ENCODE data around the gene RPP25. TPM values are rescaled to one million over a fixed set of nuclear protein-coding genes. Genes with fewer than 3 reads are reported as not detected.

RPP25 gene
- total and polyA plus RNA-seq, 12 donors = 0.83 to 4.6 (median 1.7) TPM

DNA sequence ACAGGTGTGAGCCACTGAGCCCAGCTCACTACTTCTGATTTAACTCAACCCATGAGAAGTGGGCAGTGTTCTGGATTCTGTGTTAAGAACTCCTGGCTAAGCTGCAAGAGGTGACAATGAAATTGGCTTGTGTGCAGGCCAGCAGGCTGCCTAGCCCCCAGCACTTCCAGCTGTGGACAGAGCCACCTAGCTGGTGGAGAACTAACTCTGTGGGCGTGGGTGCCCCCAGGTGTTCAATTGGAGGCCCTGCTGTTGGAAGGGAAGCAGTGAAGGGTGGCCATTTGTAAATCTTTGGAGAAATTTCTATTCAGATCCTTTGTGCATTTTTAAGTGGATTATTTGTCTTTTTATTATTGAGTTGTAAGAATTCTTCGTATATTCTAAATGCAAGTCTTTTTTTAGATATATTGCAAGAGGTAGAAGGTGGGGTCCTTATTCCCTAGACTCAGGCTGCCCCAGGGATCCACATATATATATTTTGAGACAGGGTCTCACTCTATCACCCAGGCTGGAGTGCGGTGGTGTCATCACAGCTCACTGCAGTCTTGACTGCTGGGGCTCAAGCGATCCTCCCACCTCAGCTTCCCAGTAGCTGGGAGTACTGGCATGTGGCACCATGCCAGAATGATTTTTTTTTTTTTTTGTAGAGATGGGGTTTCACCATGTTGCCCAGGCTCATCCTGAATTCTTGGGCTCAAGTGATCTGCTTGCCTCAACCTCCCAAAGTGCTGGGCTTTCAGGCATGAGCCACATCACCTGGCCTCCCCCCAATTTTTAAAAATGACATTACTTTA is 31.6 kb upstream of the RPP25 start:
- DNase-seq (no peak), ATAC-seq (peak in 5 of 8 donors; percentile 39 to 70 (median 53))
- no peak overlapping the region for H3K4me3 ChIP-seq
- 26 to 41% methylated on average over 4 of the region's 4 CpGs for WGBS, 2 donors
- no peaks in the 10 kb centered on the region for H3K36me3 ChIP-seq
- TF ChIP-seq, protein P1, sequence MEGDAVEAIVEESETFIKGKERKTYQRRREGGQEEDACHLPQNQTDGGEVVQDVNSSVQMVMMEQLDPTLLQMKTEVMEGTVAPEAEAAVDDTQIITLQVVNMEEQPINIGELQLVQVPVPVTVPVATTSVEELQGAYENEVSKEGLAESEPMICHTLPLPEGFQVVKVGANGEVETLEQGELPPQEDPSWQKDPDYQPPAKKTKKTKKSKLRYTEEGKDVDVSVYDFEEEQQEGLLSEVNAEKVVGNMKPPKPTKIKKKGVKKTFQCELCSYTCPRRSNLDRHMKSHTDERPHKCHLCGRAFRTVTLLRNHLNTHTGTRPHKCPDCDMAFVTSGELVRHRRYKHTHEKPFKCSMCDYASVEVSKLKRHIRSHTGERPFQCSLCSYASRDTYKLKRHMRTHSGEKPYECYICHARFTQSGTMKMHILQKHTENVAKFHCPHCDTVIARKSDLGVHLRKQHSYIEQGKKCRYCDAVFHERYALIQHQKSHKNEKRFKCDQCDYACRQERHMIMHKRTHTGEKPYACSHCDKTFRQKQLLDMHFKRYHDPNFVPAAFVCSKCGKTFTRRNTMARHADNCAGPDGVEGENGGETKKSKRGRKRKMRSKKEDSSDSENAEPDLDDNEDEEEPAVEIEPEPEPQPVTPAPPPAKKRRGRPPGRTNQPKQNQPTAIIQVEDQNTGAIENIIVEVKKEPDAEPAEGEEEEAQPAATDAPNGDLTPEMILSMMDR (IDR thresholded peaks at IDR 0.05) = peak in 7 of 9 donors; percentile 29 to 50 (median 37)
- H3K27ac ChIP-seq = no peak overlapping the region
- intact Hi-C loops (cut with DNase I) = no loop called here
- H3K9me3 ChIP-seq = no peaks in the 10 kb centered on the region
- no peaks in the 10 kb centered on the region for H3K4me1 ChIP-seq
- H3K27me3 ChIP-seq = peaks cover 0 to 34% (median 13%) of the 10 kb centered on the region in 7 donors

- H3K27me3 ChIP-seq = peaks cover 0 to 38% (median 13%) of the 10 kb centered on the region in 7 donors
- no peak for ATAC-seq
- H3K4me3 ChIP-seq = no peak overlapping the region
- WGBS, 2 donors = 40 to 42% methylated on average over 4 of the region's 4 CpGs
- no peak overlapping the region for H3K27ac ChIP-seq
- TF ChIP-seq, protein P1 (IDR thresholded peaks at IDR 0.05) = no peak
- no peak for DNase-seq
- intact Hi-C loops (cut with DNase I) = no loop called here
- no peaks in the 10 kb centered on the region for H3K9me3 ChIP-seq
- no peaks in the 10 kb centered on the region for H3K4me1 ChIP-seq
- H3K36me3 ChIP-seq = no peaks in the 10 kb centered on the region
These were observed 27.2 kb upstream of the RPP25 start for GRCh38 chr15:74983725-74984231.

- TF ChIP-seq, protein P1 (IDR thresholded peaks at IDR 0.05) = no peak
- Histone ChIP-seq H3K36me3 (no peaks in the 10 kb centered on the region), H3K9me3 (no peaks in the 10 kb centered on the region), H3K4me1 (no peaks in the 10 kb centered on the region), H3K27me3 (peaks cover 0 to 38% (median 13%) of the 10 kb centered on the region in 7 donors), H3K4me3 (no peak overlapping the region), H3K27ac (no peak overlapping the region)
- intact Hi-C loops (cut with DNase I) = no loop called here
- WGBS, 2 donors = 57 to 83% methylated on average over 5 of the region's 5 CpGs
- no peak for DNase-seq
- ATAC-seq = no peak
These were observed 25.6 kb upstream of the RPP25 start for GRCh38 chr15:74982183-74982582.

DNA sequence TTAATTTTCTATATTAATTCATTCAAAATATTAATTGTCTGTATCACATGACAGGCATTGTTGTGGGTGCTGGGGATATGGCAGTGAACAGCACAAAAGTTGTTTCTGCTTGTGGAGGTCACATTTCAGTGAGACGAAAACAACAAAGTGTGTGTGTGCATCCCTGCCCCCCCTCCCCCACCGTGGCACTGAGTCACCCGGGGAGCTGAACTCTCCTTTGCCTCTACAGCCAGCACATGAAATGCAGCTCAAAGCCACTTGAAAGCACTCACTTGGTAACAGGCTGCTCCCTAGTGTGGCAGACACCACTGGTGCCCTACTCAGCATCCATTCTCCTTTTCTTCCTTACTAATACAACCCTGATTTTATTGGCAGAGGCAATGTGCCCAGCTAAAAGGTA is 21.9 kb upstream of the RPP25 start:
- TF ChIP-seq, protein P1 (IDR thresholded peaks at IDR 0.05) = no peak
- 16 to 20% methylated on average over 3 of the region's 3 CpGs for WGBS, 2 donors
- Histone ChIP-seq H3K36me3 (no peaks in the 10 kb centered on the region), H3K4me3 (no peak overlapping the region), H3K9me3 (no peaks in the 10 kb centered on the region), H3K27ac (no peak overlapping the region), H3K4me1 (no peaks in the 10 kb centered on the region), H3K27me3 (peaks cover 0 to 14% (median 0%) of the 10 kb centered on the region in 7 donors)
- ATAC-seq (no peak), DNase-seq (no peak)
- intact Hi-C loops (cut with DNase I) = no loop called here
